Fibroblast of upper back skin (primary cell): ENCODE data around the gene REST.
"Not testable (repeated sequence)": the region's sequence is repeated elsewhere in the genome, so short reads cannot be mapped to it uniquely, and the experiment has no call there.

ENCODE experiments used
- DNase-seq: peaks from one replicate; pipeline ENCODE4 v3.0.0-alpha.2; 2013

Gene REST

DNA sequence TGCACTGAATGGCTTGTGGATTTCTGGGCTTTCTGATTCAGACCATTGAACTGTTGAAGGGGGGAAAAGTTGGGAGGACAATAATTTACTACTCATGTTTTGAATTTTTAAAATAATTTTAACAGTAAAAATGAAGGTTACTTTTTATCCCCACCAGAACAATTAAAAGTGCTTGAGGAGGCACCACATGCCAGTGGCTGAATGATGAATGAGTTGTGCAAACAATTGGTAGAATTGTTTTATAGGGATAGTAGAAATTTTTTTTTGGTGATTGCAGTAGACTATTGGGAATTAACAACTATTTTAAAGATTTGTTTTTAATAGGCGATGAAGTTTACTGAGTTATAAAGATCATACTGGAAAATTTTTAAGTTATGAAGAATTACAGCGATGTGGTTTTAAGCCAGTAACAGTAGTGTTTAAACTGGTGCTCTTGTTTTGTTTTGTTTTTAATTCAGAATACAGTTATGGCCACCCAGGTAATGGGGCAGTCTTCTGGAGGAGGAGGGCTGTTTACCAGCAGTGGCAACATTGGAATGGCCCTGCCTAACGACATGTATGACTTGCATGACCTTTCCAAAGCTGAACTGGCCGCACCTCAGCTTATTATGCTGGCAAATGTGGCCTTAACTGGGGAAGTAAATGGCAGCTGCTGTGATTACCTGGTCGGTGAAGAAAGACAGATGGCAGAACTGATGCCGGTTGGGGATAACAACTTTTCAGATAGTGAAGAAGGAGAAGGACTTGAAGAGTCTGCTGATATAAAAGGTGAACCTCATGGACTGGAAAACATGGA is 2.7 kb downstream of the REST start:
- no peak for DNase-seq

DNA sequence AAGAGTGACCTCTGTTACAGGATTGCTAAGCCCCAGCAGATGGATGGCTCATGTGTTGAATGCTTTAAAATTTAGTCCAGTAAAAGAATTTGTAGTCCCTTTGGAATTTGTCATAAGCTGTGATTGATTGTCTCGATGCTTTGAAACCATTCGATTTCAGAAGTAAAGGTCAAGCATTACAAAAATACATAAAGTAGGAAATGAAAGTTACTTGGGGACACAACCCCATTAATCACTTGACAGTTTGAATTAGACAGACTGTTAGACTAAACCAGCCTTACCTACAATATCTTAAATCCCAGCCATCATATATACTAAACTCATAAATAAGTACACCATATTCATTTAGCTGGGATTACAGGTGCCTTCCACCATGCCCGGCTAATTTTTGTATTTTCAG is 6.6 kb downstream of the REST start:
- no peak for DNase-seq

DNA sequence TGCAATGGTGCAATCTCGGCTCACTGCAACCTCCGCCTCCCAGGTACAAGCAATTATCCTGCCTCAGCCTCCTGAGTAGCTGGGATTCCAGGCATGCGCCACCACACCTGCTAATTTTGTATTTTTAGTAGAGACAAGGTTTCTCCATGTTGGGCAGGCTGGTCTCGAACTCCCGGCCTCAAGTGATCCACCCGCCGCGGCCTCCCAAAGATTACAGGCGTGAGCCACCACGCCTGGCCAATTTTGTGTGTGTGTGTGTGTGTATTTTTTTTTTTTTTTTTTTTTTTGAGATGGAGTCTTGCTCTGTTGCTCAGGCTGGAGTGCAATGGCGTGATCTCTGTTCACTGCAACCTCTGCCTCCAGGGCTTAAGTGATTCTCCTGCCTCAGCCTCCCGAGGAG is 7.3 kb downstream of the REST start:
- not testable (repeated sequence) for DNase-seq

DNA sequence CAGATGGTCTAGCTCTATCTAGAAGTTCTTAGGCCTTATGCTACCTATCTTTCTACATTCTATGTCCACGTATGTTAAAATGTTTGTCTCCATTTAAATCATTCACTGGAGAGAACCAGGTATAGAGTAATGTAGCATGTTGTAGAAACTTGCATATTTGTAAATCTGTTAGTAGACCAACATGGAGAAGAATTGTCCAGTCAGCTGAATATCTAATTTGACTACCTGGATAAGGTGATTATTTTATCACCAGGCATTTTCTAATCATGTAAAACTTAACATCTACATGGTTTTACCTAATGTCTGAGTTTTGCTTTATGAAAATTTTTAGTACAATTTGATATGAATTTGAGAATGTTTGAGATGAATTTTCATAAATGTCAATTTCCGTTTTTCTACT is 19.5 kb downstream of the REST start:
- DNase-seq: no peak

DNA sequence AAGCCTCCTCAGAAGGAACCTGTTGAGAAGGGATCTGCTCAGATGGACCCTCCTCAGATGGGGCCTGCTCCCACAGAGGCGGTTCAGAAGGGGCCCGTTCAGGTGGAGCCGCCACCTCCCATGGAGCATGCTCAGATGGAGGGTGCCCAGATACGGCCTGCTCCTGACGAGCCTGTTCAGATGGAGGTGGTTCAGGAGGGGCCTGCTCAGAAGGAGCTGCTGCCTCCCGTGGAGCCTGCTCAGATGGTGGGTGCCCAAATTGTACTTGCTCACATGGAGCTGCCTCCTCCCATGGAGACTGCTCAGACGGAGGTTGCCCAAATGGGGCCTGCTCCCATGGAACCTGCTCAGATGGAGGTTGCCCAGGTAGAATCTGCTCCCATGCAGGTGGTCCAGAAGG is 22.9 kb downstream of the REST start:
- DNase-seq: no peak

DNA sequence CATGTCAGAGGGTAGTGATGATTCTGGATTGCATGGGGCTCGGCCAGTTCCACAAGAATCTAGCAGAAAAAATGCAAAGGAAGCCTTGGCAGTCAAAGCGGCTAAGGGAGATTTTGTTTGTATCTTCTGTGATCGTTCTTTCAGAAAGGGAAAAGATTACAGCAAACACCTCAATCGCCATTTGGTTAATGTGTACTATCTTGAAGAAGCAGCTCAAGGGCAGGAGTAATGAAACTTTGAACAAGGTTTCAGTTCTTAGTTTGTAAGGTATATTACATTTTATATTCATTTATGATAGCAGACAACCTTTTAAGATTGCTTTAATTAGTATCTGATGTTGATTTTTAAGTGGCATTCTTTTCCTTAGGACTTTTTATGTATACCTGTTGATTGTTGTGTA is 24.2 kb downstream of the REST start:
- DNase-seq: no peak

DNA sequence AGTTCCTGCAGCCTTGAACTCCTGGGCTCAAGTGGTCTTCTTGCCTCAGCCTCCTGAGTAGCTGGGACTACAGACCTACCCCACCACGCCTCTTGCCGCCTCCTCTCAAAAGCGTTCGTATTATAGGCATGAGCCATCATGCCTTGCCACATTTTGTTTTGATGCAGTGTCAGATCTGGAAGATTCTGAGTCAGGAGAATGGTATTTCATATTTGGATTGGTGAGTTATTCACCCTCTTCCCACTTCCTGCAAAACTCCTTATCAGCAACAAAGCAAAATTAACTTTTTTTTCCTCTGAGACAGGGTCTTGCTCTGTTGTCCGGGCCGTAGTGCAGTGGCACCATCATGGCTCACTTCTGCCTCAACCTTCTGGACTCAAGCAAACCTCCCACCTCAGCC is 29.6 kb downstream of the REST start:
- DNase-seq: peak; percentile 84

DNA sequence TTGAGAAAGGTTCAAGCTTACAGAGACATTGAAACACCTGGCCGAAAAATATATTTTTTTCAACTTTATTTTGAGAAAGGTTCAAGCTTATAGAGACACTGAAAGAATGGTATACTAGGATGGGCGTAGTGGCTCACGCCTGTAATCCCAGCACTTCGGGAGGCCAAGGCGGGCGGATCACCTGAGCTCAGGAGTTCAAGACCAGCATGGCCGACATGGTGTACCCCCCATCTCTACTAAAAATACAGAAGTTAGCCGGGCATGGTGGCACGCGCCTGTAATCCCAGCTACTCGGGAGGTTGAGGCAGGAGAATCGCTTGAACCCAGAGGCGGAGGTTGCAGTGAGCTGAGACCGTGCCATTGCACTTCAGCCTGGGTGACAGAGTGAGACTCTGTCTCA is 32.1 kb downstream of the REST start:
- not testable (repeated sequence) for DNase-seq

DNA sequence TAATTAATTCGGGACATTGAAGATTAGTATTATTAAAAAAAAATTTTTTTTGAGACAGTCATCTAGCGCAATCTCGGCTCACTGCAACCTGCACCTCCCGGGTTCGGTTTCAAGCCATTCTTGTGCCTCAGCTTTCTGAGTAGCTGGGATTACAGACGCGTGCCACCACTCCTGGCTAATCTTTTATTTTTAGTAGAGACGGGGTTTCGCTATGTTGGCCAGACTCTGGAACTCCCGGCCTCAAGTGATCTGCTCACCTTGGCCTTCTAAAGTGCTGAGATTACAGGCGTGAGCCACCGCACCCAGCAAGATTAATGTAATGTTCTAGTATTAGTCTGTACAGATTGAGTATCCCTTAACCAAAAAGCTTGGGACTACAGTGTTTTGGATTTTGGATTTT is 32.7 kb downstream of the REST start:
- DNase-seq: no peak

DNA sequence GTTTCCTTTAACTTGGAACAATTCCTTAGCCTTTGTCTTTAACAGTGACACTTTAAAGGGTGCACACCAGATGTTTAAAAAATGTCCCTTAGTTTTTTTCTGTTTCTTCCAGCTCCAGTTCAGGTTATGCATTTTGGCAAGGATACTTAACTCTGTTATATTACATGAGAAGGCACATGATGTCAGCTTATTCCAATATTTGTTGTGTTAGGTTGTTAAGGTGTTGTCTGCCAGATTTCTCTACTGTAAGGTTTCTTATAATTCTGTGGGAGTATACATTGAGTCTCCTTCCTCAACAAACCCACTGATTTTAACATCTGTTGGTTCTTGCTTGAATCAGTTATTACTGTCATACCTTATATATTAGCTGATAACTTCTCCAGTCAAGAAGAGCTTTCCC is 33.3 kb downstream of the REST start:
- DNase-seq: no peak

DNA sequence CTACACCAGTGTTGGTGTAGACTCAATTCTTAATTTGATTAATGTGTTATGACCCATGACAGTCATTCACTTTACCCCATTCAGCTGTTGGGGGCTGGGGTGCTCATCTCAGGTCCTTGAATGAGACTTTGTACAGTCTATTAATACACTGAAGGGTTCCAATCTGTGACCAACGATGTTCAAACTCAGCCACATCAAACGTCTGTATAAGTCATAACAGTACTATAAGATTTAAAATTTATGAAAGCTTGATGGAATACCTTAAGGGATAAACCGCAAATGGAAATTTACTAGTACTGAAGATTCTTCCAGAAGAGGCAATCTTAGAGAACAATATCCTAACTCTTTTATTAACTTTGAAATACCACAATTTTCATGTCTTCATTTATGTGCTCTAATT is 33.7 kb downstream of the REST start:
- DNase-seq: no peak

DNA sequence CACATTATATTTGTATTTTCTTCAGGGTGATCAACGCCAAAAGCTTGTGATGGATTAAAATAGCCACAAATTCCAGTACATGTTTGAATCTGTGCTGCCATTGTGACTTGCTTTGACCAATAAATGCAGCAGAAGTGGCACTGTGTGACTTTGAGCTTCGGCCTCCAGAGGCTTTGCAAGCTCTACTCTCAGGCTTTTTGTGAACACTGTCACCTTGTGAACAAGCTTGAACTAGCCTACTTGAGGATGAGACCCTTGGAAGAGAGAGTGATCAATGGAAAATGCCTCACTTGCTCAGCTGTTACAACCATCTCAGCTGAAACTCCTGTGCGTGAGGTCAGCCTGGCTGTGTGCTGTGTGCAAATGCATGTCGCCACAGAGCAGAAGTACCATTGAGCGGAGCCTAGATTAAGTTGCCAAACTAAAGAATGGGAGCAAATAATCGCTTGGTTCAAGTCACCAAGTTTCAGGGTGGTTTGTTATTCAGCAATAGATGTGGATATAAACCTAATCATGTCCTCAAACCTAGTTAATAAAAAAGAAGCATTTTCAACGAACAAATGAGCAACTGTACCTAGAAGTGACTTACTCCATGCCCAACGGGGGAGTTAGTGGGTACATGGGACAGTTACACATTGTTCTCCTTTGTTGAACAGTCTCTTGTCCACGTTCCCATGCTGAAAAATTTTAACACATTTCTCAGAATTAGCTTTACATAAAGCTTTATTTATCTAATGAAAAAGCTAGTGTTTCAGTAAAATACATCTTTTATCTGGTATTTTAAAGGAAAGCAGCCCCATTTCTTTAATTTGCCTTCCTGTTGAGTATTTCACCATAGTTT is 46.2 kb downstream of the REST start:
- no peak for DNase-seq

DNA sequence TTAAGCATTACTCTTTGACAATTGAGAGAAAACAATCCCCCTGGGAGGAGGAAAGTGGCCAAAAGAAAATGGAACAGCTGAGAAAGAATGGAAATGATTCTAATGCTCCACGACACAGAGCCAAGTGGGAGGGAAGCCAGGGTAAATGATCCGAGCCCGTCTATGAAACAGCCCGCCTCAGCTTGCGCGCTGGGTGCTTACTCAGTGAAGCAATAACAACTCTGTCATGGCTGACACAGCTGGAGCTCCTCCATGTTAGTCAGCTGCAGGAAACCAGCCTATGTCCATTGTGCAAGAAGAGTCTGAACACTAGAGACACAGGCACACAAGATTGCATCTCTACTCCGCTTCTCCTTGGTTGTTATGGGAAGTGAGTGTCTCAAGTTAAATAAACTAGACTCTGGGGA is 50.4 kb downstream of the REST start:
- peak; percentile 96 for DNase-seq

DNA sequence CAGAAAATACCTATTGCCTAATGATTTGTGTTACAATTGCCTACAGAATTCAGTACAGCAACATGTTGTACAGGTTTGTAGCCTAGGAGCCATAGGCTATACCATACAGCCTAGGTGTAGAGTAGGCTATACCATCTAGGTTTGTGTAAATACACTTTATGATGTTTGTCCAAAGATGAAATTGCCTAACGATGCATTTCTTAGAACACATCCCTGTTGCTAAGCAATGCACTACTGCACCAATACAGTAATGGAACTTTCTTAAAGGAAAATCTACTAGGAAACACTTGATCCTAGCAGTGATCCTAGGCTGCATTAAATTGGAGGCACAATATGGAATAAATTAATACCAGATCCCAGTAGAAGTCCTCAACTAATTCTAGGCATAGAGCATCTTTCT is 51.4 kb downstream of the REST start:
- no peak for DNase-seq

DNA sequence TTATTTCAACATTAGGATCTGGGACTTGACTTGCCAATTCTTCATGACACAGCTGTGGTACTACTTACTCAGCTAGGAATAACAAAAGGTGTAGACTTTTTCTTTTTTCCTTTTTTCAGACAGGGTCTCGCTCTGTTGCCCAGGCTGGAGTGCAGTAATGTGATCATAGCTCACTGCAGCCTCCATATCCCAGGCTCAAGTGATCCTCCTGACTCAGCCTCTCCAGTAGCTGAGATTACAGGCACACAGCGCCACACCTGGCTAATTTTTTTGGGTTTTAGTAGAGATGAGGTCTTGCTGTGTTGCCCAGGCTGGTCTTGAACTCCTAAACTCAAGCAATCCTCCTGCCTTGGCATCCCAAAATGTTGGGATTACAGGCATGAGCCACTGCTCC is 53.4 kb downstream of the REST start:
- no peak for DNase-seq

DNA sequence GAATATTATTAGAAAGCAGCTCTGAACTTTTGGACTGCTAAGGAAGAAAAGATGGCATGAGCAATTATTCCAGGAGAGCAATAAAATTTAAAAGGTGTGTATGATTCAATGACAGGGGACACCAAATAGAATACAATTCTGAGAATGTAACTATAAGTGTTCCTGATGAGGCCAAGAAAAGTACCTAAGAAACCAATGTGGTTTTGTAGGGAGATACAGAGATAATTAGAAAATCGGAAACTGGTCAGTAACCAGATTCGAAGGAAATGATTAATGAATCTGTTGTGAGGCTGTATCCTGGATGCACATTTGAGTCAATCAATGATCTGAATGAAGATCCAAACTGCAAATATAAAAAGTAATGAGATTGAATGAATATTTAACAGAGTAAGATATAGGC is 63.7 kb downstream of the REST start:
- DNase-seq: no peak

DNA sequence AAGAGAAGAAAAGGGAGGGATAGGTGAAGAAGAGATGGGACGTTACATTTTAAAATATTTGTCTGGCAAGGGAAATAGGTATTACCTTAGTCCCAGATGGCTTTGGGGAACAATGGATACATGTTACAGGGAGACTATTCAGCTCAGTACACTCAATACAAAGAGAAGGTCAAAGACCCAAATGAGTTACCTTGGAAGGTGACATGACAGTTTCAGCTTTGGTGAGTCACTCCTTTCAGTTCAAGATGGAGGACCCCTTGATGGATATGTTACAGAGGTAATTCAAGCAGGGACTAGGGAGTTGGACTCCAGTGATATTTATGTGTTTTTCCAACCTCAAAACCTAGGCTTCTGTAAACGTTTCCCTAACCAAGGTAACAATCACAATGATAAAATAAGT is 64.7 kb downstream of the REST start:
- DNase-seq: no peak

DNA sequence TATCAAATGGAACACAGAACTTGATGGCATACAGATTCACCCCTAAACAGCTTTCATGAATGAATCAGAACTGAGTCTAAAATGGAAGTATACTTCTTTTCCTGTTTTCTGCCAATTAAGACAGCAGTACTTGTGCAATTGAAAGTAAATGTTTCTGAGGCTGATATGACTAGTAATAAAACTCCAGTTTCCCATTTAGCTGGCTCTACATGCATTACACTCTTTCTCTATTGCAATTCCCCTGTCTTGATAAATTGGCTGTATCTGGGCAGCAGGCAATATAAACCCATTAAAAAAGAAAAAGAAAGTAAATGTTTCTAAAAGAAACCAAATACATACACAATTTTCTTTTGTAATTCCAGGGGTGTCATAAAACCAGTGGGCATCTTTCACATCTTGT is 65.1 kb downstream of the REST start:
- DNase-seq: no peak

DNA sequence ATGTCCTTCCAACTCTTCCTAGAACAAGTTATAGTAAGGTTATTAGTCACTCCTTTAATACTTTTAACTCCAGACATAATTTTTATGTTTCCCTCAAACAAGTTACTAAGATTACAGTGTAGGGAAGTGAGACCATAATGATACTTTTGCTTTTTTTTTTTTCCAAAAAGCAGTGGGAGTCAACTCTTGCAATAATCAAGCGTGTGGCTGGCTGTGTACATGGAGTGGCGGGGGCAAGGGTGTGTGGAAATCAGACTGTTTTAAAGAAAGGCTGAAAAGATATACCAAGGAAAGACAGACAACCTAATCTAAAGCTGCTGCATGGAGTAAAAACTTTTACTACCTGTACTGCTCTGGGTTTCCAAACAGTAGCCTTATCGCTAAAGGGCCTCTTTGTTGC is 65.6 kb downstream of the REST start:
- DNase-seq: no peak

DNA sequence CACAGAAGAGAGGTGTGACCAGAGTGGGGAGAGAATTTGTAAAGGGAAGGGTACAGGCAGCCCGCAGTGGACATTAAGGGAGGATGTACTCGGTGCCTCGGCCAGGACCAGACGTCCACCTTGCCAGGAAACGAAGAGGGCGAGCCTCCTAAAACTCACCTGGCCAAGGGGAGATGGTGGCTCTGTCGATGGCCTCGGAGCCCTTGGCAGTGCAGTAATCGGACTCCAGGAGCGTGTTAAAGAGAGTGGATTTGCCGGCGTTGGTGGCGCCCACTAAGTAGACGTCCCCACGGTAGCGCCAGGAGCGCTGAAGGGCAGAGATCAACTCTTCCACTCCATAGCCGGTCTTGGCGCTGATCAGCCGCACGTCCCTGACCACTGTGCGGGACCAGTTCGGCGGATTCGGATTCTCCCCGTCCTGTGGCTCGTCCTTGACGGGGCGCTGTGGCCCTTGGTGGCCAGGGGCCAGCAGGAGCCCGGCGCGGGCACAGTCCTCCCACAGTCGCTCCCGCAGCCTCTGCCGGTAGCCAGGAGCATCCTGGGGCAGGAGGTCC is 68.7 kb downstream of the REST start:
- no peak for DNase-seq

DNA sequence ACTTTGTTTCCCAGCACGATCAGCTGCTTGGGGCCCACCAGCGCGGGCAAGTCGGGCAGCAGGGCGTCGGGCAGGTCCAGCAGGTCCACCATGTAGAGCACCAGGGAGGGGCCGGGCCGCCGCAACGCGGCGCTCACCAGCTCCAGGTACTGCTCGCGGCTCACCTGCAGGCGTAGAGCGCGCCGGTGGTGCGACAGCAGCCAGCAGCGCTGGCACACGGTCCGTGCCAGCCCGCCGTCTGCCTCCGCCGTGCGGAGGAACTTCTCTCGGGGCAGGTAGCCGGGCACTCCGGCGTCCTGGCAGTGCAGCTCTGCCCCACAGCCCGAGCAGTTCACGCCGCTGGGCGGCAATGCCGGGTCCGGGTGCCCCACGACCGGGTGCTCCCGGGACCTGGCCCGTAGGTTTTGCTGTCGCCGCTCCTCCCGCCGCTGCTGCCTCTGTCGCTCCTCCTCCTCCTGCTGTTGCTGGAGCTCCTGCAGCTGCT is 69.2 kb downstream of the REST start:
- no peak for DNase-seq

DNA sequence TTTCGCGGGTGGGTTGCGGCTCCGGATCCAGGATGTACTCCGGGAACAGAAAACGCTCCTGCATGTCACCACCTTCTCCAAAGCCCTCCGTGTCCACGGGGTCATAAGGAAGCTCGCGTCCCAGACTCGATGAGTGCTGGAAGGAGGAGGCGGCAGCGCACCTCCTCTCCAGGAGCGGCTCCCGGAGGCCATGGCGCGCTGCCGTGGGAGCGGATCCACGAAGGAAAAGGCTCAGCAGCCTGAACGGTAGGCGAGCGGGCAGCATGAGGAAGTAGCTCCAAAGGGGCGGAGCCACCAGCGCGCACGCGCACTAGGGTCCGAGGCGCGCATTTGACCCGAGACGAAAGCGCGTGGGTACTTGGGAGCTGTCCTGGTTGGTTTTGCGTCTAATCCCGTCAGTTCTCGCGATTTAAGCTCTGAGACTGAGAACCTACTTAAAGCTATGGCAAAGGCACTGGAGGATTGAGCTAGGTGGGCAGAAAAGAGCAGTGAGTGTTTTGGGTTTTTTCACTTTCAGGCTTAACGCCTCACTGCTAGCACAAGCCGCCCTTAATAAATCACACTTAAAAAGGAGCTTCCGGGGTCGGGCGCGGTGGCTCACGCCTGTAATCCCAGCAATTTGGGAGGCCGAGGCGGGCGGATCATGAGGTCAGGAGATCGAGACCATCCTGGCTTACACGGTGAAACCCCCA is 69.8 kb downstream of the REST start, which contains the start of gene NOA1:
Gene NOA1 (minus strand): TSS at position 286 of the 692 bp plus-strand sequence. CDS start 21 bp downstream, at position 265.
- peak; percentile 99 for DNase-seq

DNA sequence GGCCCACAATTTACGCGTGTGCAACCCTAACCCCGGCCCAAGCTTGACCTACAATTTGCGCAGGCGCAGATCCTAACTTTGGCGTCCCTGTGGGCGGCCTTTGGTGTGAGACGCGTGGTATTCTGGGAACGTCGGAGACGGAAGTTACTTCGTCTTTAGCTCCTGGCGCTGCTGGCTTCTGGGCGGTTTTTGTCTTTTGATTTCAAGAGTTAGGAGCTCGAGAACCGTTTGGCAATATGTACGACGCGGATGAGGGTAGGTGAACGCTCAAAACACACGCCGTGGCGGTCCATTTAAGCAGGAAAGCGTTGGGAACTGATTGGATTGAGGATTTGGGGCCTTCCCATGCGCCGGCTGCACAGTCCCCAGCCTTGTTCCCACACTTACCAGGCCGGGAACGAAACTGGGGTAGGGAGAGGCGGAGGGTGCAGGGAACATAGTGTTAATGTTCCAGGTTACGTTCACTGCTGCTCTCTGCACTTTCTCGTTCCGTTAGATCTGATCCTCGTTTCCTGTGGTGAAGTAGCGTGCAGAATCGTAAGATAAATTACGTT is 71.1 kb downstream of the REST start, which contains the start of gene POLR2B:
Gene POLR2B (plus strand): TSS at position 147 of the 554 bp plus-strand sequence. CDS start 90 bp downstream, at position 237.
- DNase-seq: peak; percentile 94
